NOMO-1 (cell line): ENCODE data around the gene PLCB3.

ENCODE experiments used
- DNase-seq, 2 experiments: peaks; one replicate each; lab custom pipeline; 2025; ENCODE audit not compliant: unreplicated experiment in 2 of 2; lab: John Stamatoyannopoulos, UW

PLCB3 gene

DNA sequence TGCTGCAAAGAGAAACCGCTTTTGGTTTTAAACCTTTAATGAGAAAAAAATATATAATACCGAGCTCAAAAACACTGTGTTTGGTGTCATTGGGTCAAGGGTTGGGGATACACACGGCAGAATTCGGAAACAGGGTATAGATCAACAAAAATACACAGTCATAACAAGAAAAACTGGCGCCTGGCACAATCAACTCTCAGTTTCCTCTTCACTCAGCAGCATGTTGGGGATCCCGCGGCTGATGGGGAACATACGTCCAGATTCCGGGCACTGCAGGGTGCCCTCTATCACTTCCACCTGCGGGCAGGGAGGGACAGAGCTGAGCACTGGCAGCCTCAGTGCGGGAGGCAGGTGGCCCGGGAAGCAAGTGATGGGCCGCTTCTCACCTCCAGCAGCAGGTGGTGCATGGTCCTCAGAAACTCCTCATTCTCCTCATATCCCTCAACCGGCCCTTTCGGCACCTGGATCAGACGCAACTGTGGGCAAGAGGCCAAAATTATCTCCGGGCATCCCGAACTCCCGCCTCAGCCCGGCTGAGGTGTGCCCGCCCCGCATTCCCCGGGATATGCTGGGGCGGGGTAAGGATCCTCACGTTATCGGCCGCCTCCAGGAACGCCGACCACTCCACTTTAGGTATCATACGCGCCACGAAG lies 65.5 kb downstream of the PLCB3 start:
- peak in 1 of 2 experiments; percentile 24 for DNase-seq

DNA sequence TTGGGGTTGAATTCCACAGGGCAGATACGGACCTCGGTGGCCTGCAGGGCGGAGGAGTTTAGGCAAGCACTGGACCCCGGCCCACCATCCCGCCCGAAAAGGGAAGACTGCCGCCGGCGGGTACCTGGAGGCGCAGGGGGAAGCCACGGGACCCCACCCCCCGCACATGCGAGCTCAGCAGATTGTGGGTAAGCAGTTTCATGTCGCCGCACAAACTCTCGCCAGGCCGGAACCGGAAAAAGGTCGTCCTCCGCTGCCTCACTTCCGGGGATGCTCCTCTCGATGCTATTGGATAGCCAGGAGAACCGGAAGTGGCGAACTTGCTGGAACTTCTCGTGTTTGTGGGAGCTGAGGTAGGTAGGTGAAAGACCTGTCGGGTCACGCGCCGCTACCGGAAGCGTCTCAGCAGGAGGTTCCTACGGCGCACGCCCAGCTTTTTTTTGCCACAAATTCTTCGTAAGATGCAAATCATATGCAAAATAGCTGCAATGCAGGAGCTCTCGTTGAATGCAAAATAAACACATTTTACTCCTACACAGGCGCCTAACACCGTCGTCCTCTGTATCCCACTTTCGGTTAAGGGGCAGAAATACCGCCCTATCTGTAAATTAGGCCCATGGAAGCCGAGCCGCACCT lies 66.1 kb downstream of the PLCB3 start, which contains the start of gene TRMT112:
TSS of gene TRMT112 (minus strand) at position 235 of the 636 bp plus-strand sequence. CDS start at position 202, 33 bp downstream.
- peak; percentile 93 to 98 for DNase-seq

DNA sequence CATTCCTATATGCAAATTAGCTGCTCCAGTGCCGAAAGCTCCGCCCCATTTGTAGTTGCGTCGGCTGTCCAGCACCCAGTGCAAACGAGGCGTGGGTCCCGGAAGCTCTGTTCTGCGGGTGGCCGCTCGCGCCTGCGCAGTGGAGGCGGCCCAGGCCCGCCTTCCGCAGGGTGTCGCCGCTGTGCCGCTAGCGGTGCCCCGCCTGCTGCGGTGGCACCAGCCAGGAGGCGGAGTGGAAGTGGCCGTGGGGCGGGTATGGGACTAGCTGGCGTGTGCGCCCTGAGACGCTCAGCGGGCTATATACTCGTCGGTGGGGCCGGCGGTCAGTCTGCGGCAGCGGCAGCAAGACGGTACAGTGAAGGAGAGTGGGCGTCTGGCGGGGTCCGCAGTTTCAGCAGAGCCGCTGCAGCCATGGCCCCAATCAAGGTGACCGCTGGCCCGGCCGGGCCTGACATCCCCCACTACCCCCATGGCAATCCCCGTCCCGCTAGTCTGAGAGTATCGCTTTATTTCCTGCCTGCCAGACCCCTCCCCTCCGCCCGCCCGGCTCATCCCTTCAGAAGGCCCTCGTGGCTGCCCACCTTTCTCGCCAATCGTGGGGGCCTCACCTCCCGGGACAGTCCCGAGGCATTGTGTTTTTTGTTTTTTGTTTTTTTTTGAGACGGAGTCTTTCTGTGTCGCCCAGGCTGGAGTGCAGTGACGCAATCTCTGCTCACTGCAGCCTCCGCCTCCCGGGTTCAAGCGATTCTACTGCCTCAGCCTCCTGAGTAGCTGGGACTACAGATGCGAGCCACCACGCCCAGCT lies 66.8 kb downstream of the PLCB3 start, which contains the start of gene PRDX5:
TSS of gene PRDX5 (plus strand) at position 161 of the 805 bp plus-strand sequence. CDS start at position 256, 95 bp downstream.
- DNase-seq = peak; percentile 98
